Testis (tissue), 3 donors: ENCODE results near the gene PCF11. TPM values are rescaled to one million over a fixed set of nuclear protein-coding genes. Genes with fewer than 3 reads are reported as not detected.

Experiments
- DNase-seq: peaks from one replicate; pipeline ENCODE4 v3.0.0-alpha.2; 2019
- H3K27ac ChIP-seq, 2 donors: fragments of 200-600 bp; sonication (generic); one replicate each; pipeline ENCODE4 v1.5.1; 2019
- H3K27me3 ChIP-seq: fragments of 200-600 bp; sonication (generic); one replicate; pipeline ENCODE4 v1.5.1; 2019
- H3K36me3 ChIP-seq: fragments of 200-600 bp; sonication (generic); one replicate; pipeline ENCODE4 v1.5.1; 2017; ENCODE audit warnings: low read depth; ENCODE audit errors: missing control alignments
- H3K4me1 ChIP-seq: fragments of 200-600 bp; sonication (generic); one replicate; pipeline ENCODE4 v1.5.1; 2019
- H3K4me3 ChIP-seq, 2 donors: fragments of 200-600 bp; sonication (generic); one replicate each; pipeline ENCODE4 v1.5.1; 2017 to 2019
- H3K9me3 ChIP-seq: fragments of 200-600 bp; sonication (generic); one replicate; pipeline ENCODE4 v1.5.1; 2017
- POLR2A ChIP-seq: fragments of 450-650 bp; IDR thresholded peaks from one replicate; pipeline ENCODE4 v1.6.1; 2017; ENCODE audit warnings: antibody characterized with exemption, mild to moderate bottlenecking, moderate library complexity
- WGBS, 2 donors: methylation state at CpG; one replicate each; pipeline ENCODE4 v1.1.5; 2018; 5-methylcytosine and 5-hydroxymethylcytosine counted together
- intact Hi-C: fragments of 100-400 bp; cut with DNase I; formaldehyde crosslinking; loops from one replicate; pipeline ENCODE4 v1.15.1; 2023; ENCODE audit warnings: low total_unique reads
- polyA plus RNA-seq: library from polyadenylated mRNA; stranded (reverse); fragments of 350-450 nt; fragmentation: Illumina TruSeq; extraction: RNeasy Lipid Tissue Mini Kit (QIAGEN cat#74804); gene quantifications from one replicate; pipeline ENCODE4 v1.2.3, GENCODE V29; 2014; ENCODE audit warnings: low read depth, low replicate concordance; ENCODE audit not compliant: insufficient read depth
- total RNA-seq, 2 donors: library from RNA; depleted of rRNA; stranded (reverse); fragments of >200 nt; gene quantifications; one replicate each; pipeline ENCODE4 v1.2.3, GENCODE V29; 2016
- TF ChIP-seq, protein P1 (sequence below), 3 experiments: fragments of 450-650 bp in 2 of 3; fragments of 200-600 bp in 1 of 3; sonication (generic) in 1 of 3; IDR thresholded peaks; one replicate each; pipeline ENCODE4 v1.5.1; 2016 to 2019; ENCODE audit warnings: antibody characterized with exemption in 3 of 3, mild to moderate bottlenecking in 2 of 3, moderate library complexity in 1 of 3

PCF11 gene
- total and polyA plus RNA-seq, 3 donors from 2014 or later: 36.1 to 100.0 (median 80.5) TPM

DNA sequence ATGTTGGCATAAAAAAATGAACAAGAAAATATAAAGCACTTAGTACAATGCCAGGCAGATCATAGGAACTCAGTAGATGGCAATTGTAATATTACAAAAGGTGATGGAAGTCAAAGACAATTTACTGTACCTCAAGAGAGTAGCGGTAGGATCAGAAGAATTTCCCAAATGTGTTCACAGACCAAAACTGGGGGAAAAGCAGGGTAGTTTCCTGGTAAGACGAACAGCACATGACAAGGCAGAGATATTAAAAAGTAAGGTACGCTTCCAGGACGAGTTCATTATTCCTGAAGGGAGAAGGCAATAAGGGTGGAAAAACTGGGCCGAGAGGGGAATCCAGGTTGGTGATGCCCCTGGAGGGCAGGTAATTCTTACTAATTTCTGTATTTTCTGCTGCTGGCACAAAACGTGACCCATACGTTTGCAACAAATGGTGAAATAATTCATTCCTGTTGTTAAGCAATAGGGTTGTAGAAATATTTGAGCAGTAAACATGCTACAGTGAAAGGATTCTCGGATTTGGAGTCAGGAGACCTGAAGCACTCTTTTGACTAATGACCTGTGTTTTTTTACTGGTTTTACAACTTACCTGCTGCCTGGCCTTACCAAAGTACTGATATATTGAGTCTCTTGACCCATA, 35.8 kb downstream of the PCF11 start:
- intact Hi-C loops: loop anchor here (10.0 kb wide), 1 partner anchor 288 kb away; the partner anchor contains the start of genes DDIAS and PRCP
- 9 to 12% methylated on average over 8 of the region's 8 CpGs for WGBS, 2 donors
- Histone ChIP-seq H3K4me1 (peaks cover 27% of the 10 kb centered on the region), H3K27me3 (no peaks in the 10 kb centered on the region), H3K4me3 (peak overlapping the region; percentile 68 to 87), H3K27ac (peak overlapping the region; percentile 89 to 91), H3K36me3 (no peaks in the 10 kb centered on the region), H3K9me3 (no peaks in the 10 kb centered on the region)
- TF ChIP-seq POLR2A: no peak
- TF ChIP-seq, protein P1, sequence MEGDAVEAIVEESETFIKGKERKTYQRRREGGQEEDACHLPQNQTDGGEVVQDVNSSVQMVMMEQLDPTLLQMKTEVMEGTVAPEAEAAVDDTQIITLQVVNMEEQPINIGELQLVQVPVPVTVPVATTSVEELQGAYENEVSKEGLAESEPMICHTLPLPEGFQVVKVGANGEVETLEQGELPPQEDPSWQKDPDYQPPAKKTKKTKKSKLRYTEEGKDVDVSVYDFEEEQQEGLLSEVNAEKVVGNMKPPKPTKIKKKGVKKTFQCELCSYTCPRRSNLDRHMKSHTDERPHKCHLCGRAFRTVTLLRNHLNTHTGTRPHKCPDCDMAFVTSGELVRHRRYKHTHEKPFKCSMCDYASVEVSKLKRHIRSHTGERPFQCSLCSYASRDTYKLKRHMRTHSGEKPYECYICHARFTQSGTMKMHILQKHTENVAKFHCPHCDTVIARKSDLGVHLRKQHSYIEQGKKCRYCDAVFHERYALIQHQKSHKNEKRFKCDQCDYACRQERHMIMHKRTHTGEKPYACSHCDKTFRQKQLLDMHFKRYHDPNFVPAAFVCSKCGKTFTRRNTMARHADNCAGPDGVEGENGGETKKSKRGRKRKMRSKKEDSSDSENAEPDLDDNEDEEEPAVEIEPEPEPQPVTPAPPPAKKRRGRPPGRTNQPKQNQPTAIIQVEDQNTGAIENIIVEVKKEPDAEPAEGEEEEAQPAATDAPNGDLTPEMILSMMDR (IDR thresholded peaks at IDR 0.05): no peak
- DNase-seq: no peak

DNA sequence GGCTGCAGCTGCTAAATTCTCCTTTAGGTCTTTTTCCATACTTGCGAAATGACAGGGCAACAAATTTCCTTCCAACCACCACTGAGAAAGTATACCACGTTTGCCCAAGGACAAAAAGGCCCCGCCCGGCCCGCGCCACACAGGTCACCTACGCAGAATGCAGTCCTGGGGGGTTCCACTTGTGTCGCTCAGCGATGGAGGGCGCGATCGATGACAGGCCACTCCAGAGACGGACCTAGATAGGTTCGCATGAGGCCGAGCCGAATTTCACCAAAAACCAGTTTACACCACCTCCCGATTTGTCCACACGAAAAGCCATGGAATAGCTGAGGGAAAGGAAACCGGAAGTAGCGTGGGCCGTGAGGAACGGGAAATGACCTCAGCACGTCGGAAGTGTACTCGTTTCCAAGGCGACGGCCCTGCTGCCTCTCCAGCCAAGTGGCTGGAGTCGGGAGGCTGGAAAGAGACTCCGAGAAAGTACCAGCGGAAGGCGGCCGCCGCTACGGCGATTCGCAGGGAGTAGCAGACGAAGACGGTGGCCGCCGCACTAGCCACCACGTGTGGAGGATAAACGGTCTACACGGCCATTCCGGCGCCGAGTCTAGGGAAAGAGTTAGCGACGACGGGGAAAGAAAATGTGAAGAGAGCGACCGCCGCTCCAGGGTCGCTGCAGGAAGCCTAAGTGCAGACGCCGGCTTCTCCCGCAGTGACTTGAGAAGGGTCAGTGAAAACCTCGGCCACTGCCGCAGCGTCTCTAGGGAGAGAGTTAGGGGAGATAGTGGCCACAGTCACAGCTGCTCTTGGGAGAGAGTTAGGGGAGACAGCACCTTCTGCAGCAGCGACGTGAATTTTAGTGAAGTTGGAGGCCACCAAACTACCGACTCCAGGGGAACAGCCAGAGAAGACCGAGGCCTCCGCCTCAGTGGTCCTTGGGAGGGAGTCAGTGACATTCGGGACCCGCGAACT, 36.7 kb downstream of the PCF11 start, which contains the start of gene ANKRD42:
Gene ANKRD42, plus strand, starts transcription at position 398 of the 966 bp plus-strand sequence. CDS start 959 bp downstream, outside the sequence.
- peak within 1 kb of the TSS; percentile 89 to 91 for H3K27ac ChIP-seq
- H3K36me3 ChIP-seq: no peaks in the 10 kb centered on the region
- peak; percentile 98 for DNase-seq
- intact Hi-C loops: loop anchor here (10.0 kb wide), 1 partner anchor 289 kb away; the partner anchor contains the start of genes DDIAS and PRCP
- no peaks in the 10 kb centered on the region for H3K9me3 ChIP-seq
- H3K4me1 ChIP-seq: peaks cover 27% of the 10 kb centered on the region
- H3K27me3 ChIP-seq: no peaks in the 10 kb centered on the region
- WGBS, 2 donors: 0% methylated on average over 67 of the region's 67 CpGs
- peak; percentile 83 for TF ChIP-seq POLR2A
- TF ChIP-seq, protein P1 (IDR thresholded peaks at IDR 0.05): no peak
- peak within 1 kb of the TSS; percentile 68 to 87 for H3K4me3 ChIP-seq

DNA sequence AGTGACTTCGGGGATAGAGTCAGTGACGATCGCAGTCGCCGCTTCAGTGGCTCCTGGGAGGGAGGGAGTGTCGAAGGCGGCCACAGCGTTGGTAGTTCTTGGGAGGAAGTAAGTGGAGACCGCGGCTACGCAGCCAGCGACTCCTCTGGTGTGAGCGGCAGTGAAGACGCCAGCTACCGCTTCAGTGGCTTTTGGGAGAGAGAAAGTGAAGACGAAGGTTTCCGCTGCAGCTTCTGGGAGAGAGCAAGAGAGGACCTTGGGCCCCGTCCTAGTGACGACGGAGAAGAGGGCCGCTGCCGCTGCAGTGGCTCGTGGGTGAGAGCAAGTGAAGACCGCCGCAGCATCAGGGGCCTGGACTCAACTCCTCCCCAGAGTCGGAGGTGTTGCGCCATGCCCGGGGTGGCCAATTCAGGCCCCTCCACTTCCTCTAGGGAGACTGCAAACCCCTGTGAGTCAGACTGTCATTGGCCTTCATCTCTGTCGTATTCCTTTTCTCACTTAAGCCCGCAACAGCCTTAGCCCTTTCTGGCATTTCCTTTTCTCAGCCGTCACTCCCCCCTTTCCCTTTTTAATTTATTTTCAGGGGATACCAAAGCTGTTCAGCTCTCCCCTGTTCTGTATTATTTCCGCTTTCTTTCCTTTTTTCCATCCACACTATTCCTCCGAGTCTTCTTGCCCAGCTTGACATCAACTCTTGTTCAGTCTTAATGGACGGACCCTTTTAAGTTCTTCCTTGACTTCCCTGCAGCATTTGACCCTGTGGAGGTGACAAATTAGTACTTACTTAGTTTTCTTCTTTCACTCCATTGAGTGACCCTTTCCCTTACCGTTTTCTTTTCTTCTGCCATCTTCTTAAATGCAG, 37.6 kb downstream of the PCF11 start:
- intact Hi-C loops: loop anchor here (10.0 kb wide), 1 partner anchor 290 kb away; the partner anchor contains the start of genes DDIAS and PRCP
- H3K4me1 ChIP-seq: peaks cover 27% of the 10 kb centered on the region

DNA sequence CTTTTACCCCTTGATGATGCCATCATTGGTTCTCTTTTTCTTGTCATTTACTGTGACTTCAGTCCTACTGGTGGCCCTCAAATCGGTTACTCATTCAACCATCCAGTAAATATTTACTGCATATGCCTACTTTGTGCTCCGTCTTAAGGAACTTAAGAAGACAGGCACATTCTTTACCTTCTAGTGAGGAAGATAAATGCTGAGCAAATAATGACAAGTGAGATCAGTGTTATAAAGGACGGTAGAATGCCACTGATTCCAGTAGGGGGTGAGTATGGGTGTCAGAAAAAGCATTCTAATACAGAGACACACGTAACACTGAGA, 38.2 kb downstream of the PCF11 start:
- H3K27ac ChIP-seq: peak overlapping the region; percentile 89 to 91
- H3K27me3 ChIP-seq: no peaks in the 10 kb centered on the region
- peak overlapping the region; percentile 68 to 87 for H3K4me3 ChIP-seq
- no peak for DNase-seq
- no peaks in the 10 kb centered on the region for H3K9me3 ChIP-seq
- H3K4me1 ChIP-seq: peaks cover 27% of the 10 kb centered on the region
- intact Hi-C loops: loop anchor here (10.0 kb wide), 1 partner anchor 290 kb away; the partner anchor contains the start of genes DDIAS and PRCP
- WGBS, 2 donors: 28 to 41% methylated on average over 4 of the region's 4 CpGs
- H3K36me3 ChIP-seq: no peaks in the 10 kb centered on the region
- TF ChIP-seq, protein P1 (IDR thresholded peaks at IDR 0.05): peak in 1 of 3 experiments; percentile 12
- TF ChIP-seq POLR2A: no peak

More for the DNA sequence above, 37.6 kb downstream of the PCF11 start:
- H3K9me3 ChIP-seq: no peaks in the 10 kb centered on the region
- no peaks in the 10 kb centered on the region for H3K36me3 ChIP-seq
- peak overlapping the region; percentile 68 to 87 for H3K4me3 ChIP-seq
- no peaks in the 10 kb centered on the region for H3K27me3 ChIP-seq
- peak; percentile 72 for DNase-seq
- TF ChIP-seq POLR2A: no peak
- TF ChIP-seq, protein P1 (IDR thresholded peaks at IDR 0.05): no peak
- peak overlapping the region; percentile 89 to 91 for H3K27ac ChIP-seq
- WGBS, 2 donors: 1 to 2% methylated on average over 35 of the region's 35 CpGs
